ENCODE measurements around the gene SBNO2. TPM values are rescaled to one million over a fixed set of nuclear protein-coding genes. Genes with fewer than 3 reads are reported as not detected.

The SBNO2 gene
- total RNA-seq, 1 donor from 2014 or later, result 32.5 TPM

DNA sequence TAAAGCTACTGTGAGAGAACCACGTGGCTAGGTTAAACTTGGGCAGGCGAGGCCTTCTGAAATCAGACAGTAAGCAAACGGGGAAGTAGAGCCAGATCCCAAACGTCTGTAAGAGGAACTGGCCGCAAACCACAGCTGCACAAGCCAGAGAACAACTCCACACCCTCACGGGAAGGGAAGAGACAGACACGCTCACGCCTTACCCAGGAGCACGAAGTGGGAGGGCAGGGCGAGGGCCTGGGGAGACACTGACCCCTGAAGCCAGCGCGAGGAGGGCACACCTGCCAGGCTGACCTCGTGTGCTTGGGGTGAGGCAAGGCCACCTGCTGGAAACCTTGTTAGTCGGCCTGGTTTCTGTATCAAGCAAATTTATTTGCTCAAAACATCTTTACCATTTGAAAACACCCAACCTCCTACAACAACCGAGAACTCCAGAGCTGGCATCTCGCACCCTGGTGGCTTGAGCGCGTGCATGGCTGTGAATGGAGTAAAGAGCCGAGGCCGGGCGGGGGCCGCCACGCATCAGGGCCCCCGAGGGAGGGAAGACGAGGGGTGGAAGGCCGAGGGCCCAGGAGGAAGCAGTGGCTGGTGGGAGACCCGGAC lies 86.2 kb downstream of the SBNO2 start:
- Mint-ChIP-seq H3K36me3 (ENCODE audit: low read depth) (peaks cover 3% of the 10 kb centered on the region), H3K9me3 (no peaks in the 10 kb centered on the region)
- TF ChIP-seq, protein P1, sequence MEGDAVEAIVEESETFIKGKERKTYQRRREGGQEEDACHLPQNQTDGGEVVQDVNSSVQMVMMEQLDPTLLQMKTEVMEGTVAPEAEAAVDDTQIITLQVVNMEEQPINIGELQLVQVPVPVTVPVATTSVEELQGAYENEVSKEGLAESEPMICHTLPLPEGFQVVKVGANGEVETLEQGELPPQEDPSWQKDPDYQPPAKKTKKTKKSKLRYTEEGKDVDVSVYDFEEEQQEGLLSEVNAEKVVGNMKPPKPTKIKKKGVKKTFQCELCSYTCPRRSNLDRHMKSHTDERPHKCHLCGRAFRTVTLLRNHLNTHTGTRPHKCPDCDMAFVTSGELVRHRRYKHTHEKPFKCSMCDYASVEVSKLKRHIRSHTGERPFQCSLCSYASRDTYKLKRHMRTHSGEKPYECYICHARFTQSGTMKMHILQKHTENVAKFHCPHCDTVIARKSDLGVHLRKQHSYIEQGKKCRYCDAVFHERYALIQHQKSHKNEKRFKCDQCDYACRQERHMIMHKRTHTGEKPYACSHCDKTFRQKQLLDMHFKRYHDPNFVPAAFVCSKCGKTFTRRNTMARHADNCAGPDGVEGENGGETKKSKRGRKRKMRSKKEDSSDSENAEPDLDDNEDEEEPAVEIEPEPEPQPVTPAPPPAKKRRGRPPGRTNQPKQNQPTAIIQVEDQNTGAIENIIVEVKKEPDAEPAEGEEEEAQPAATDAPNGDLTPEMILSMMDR (conservative IDR thresholded peaks at IDR 0.05), result no peak

DNA sequence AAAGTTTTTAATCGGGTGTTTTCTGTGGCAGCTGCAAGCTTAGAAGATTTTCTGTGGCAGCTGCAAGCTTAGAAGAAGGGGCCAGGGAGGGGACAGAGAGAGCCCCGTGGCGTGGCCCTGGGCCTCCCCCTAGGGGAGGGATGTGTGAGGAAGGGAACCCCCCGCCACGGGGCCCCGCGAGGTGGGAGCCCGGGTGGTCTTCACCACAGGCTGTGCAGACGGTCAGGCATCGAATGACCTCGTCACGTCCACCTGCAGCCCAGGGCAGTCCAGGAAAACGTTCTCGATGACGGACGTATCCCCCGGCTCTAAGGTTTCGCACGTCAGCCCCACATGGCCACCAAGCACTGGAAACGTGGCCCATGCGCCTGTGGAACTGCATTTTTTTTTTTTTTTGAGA lies 87.5 kb downstream of the SBNO2 start:
- TF ChIP-seq, protein P1 (conservative IDR thresholded peaks at IDR 0.05), result no peak
- DNase-seq (ENCODE audit: low read depth, low spot score), result no peak
- H3K9me3 Mint-ChIP-seq, result no peaks in the 10 kb centered on the region
- peaks cover 9% of the 10 kb centered on the region for H3K27me3 Mint-ChIP-seq (ENCODE audit: low read depth)
- no peak overlapping the region for H3K27ac Mint-ChIP-seq (ENCODE audit: unreplicated experiment)
- H3K4me1 Mint-ChIP-seq, result peaks cover 3% of the 10 kb centered on the region
- peaks cover 3% of the 10 kb centered on the region for H3K36me3 Mint-ChIP-seq (ENCODE audit: low read depth)
- H3K4me3 Mint-ChIP-seq, result no peak overlapping the region

More for the DNA sequence above, 86.2 kb downstream of the SBNO2 start:
- Mint-ChIP-seq H3K4me1 (no peaks in the 10 kb centered on the region), H3K27me3 (ENCODE audit: low read depth) (peaks cover 7% of the 10 kb centered on the region), H3K27ac (ENCODE audit: unreplicated experiment) (no peak overlapping the region), H3K4me3 (peak overlapping the region; percentile 28)
- no peak for DNase-seq (ENCODE audit: low read depth, low spot score)

DNA sequence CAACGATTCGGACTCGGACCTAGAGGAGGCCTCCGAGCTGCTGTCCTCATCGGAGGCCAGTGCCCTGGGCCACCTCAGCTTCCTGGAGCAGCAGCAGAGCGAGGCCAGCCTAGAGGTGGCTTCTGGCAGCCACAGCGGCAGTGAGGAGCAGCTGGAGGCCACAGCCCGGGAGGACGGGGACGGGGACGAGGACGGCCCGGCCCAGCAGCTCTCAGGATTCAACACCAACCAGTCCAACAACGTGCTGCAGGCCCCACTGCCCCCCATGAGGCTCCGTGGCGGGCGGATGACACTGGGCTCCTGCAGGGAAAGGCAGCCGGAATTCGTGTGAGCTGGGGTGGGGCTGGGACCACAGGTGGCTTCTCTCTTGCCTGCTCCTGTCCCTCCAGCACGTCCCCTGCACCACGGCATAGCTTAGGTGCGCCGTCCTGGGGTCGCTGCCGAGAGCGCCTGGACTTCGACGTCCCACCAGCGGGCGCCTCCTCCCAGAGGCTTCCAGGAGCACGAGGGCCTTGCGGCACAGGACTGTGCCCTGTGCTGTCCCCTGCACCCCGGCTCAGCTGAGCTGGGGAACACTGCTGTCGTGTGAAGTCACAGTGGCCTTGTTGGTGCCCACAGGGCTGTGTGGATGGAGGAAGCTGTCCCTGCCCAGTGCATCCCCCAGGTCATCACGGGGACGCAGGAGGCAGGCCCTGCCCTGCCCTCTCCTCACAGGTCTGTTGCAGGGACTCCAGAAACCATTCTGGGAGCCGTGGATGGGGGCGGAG lies 88.2 kb downstream of the SBNO2 start:
- no peak overlapping the region for H3K27ac Mint-ChIP-seq (ENCODE audit: unreplicated experiment)
- H3K27me3 Mint-ChIP-seq (ENCODE audit: low read depth), result peaks cover 9% of the 10 kb centered on the region
- H3K36me3 Mint-ChIP-seq (ENCODE audit: low read depth), result peaks cover 3% of the 10 kb centered on the region
- peak overlapping the region; percentile 26 for H3K4me3 Mint-ChIP-seq
- H3K4me1 Mint-ChIP-seq, result peaks cover 3% of the 10 kb centered on the region
- no peaks in the 10 kb centered on the region for H3K9me3 Mint-ChIP-seq
- TF ChIP-seq, protein P1 (conservative IDR thresholded peaks at IDR 0.05), result no peak
- no peak for DNase-seq (ENCODE audit: low read depth, low spot score)

DNA sequence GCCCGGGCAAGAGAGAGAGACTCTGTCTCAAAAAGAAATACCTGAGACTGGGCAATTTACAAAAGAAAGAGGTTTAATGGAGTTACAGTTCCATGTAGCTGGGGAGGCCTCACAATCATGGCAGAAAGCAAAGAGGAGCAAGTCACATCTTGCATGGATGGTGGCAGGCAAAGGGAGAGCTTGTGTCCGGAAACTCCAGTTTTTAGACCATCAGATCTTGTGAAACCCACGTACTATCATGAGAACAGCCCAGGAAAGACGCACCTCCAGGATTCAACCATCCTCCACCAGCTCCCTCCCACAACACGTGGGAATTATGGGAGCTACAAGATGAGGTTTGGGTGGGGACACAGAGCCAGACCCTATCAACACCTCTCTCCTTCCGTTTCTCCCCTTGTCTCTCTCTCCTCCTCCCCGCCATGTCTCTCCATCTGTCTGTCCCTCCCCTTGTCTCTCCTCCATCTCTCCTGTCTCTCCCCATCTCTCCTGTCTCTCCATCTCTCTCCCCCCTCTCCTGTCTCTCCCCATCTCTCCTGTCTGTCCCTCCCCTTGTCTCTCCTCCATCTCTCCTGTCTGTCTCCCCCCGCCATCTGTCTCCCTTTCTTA lies 88.9 kb downstream of the SBNO2 start:
- Mint-ChIP-seq H3K4me3 (peak overlapping the region; percentile 26), H3K9me3 (no peaks in the 10 kb centered on the region)

More for the DNA sequence above, 88.9 kb downstream of the SBNO2 start:
- Mint-ChIP-seq H3K36me3 (ENCODE audit: low read depth) (peaks cover 3% of the 10 kb centered on the region), H3K4me1 (peaks cover 3% of the 10 kb centered on the region), H3K27ac (ENCODE audit: unreplicated experiment) (peak overlapping the region; percentile 57), H3K27me3 (ENCODE audit: low read depth) (peaks cover 9% of the 10 kb centered on the region)
- no peak for DNase-seq (ENCODE audit: low read depth, low spot score)
- TF ChIP-seq, protein P1 (conservative IDR thresholded peaks at IDR 0.05), result no peak

Data from neural crest cell (in vitro differentiated cells).